Measurements from ENCODE around the gene KRTAP4-2. TPM values are rescaled to one million over a fixed set of nuclear protein-coding genes. Genes with fewer than 3 reads are reported as not detected.
"Not testable (repeated sequence)": the region's sequence is repeated elsewhere in the genome, so short reads cannot be mapped to it uniquely, and the experiment has no call there.

Gene KRTAP4-2
- total RNA-seq, result not detected
- not detected for total RNA-seq (2013)

- Histone ChIP-seq H3K27ac (ENCODE audit: low read length) (no peak within 1 kb of the TSS), H3K27me3 (ENCODE audit: control insufficient read depth, insufficient read depth, low read length) (no peaks in the 10 kb centered on the region), H3K4me1 (ENCODE audit: control insufficient read depth, insufficient read depth, low read length) (peaks cover 5% of the 10 kb centered on the region), H3K9me3 (ENCODE audit: control insufficient read depth, insufficient read depth, low read length) (no peaks in the 10 kb centered on the region), H3K36me3 (ENCODE audit: control insufficient read depth, insufficient read depth, low read length) (no peaks in the 10 kb centered on the region), H3K4me3 (ENCODE audit: low read length) (no peak within 1 kb of the TSS)
- peaks cover 10 to 15% of the 10 kb centered on the region in 2 donors for H3K27me3 Mint-ChIP-seq (ENCODE audit: low read depth in 2 of 2)
- WGBS (ENCODE audit: insufficient coverage), result 92% methylated on average over 7 of the region's 7 CpGs
- H3K9me3 Mint-ChIP-seq, result no peaks in the 10 kb centered on the region
- ATAC-seq (no peak), DNase-seq (no peak)
- H3K27ac Mint-ChIP-seq, result no peak within 1 kb of the TSS
- no peaks in the 10 kb centered on the region for H3K4me1 Mint-ChIP-seq
- H3K36me3 Mint-ChIP-seq, result no peaks in the 10 kb centered on the region
- intact Hi-C loops (cut with micrococcal nuclease), result no loop called here
- H3K4me3 Mint-ChIP-seq, result no peak within 1 kb of the TSS
- TF ChIP-seq, protein P1, sequence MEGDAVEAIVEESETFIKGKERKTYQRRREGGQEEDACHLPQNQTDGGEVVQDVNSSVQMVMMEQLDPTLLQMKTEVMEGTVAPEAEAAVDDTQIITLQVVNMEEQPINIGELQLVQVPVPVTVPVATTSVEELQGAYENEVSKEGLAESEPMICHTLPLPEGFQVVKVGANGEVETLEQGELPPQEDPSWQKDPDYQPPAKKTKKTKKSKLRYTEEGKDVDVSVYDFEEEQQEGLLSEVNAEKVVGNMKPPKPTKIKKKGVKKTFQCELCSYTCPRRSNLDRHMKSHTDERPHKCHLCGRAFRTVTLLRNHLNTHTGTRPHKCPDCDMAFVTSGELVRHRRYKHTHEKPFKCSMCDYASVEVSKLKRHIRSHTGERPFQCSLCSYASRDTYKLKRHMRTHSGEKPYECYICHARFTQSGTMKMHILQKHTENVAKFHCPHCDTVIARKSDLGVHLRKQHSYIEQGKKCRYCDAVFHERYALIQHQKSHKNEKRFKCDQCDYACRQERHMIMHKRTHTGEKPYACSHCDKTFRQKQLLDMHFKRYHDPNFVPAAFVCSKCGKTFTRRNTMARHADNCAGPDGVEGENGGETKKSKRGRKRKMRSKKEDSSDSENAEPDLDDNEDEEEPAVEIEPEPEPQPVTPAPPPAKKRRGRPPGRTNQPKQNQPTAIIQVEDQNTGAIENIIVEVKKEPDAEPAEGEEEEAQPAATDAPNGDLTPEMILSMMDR (IDR thresholded peaks at IDR 0.05), result no peak
Observed at GRCh38 chr17:41177727-41178271, at the start of gene KRTAP4-2. KRTAP4-2 (minus strand) TSS chr17:41178221; CDS start chr17:41178164, 57 bp downstream.

GRCh38 chr17:41226598-41227095 is 48.6 kb upstream of the KRTAP4-2 start, which contains the start of gene KRTAP9-2:
KRTAP9-2 (plus strand) TSS chr17:41226648; CDS start chr17:41226655, 7 bp downstream.
- not testable (repeated sequence) for H3K36me3 Mint-ChIP-seq, H3K9me3 Mint-ChIP-seq

DNA sequence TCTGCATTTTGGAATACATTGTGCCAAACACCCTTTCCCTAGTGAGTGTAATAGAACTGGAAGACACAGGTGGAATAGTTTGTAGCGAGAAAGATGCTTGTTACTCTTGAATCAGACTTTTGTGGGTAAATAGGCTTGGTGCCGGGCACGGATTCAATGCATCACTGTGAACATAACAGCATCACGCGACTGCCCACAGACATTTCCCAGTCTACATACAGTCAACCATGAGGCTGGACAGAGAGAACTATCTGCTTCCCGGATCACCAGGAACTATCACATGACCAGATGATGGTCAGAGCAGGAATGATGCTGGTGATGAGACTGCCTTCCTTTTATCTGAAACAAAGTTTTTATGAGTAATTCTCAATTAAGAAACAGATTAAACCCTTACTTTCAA is 48.0 kb upstream of the KRTAP4-2 start:
- Mint-ChIP-seq H3K27me3 (ENCODE audit: low read depth in 2 of 2) (peaks cover 12 to 29% of the 10 kb centered on the region in 2 donors), H3K36me3 (no peaks in the 10 kb centered on the region)

More at GRCh38 chr17:41226598-41227095, 48.6 kb upstream of the KRTAP4-2 start, which contains the start of gene KRTAP9-2:
- H3K4me1 ChIP-seq (ENCODE audit: control insufficient read depth, insufficient read depth, low read length); DNase-seq; H3K27ac ChIP-seq (ENCODE audit: low read length); H3K36me3 ChIP-seq (ENCODE audit: control insufficient read depth, insufficient read depth, low read length); ATAC-seq; H3K4me3 ChIP-seq (ENCODE audit: low read length); H3K4me1 Mint-ChIP-seq; intact Hi-C loops (cut with micrococcal nuclease); H3K9me3 ChIP-seq (ENCODE audit: control insufficient read depth, insufficient read depth, low read length); H3K27ac Mint-ChIP-seq; H3K27me3 ChIP-seq (ENCODE audit: control insufficient read depth, insufficient read depth, low read length); H3K4me3 Mint-ChIP-seq: not testable (repeated sequence)
- peaks cover 12 to 23% of the 10 kb centered on the region in 2 donors for H3K27me3 Mint-ChIP-seq (ENCODE audit: low read depth in 2 of 2)
- WGBS (ENCODE audit: insufficient coverage), result 84% methylated on average over 2 of the region's 4 CpGs

DNA sequence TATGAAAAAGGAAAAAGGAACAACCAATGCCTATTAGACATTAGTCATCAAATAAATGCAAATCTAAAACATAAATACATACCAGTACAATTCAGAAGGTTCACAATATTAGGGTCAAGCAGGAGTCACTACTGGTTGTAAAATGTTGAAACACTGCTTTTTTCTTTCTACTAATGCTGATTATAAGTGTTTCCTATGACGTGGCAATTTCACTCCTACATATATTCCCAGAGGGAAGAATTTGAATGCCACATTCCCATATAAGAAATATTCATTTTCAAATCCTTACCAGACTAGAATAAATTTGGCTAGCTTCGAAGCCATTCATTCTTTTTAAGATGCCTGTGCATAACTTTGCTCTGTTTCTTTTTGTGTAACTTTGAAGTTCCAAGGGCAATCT is 45.8 kb upstream of the KRTAP4-2 start:
- Mint-ChIP-seq H3K27me3 (ENCODE audit: low read depth in 2 of 2) (peaks cover 17 to 33% of the 10 kb centered on the region in 2 donors), H3K27ac (no peak overlapping the region), H3K4me3 (no peak overlapping the region), H3K36me3 (no peaks in the 10 kb centered on the region), H3K4me1 (no peaks in the 10 kb centered on the region), H3K9me3 (peaks cover 0 to 2% of the 10 kb centered on the region in 2 donors)
- no peak overlapping the region for H3K4me3 ChIP-seq (ENCODE audit: low read length)
- H3K9me3 ChIP-seq (ENCODE audit: control insufficient read depth, insufficient read depth, low read length), result no peaks in the 10 kb centered on the region
- intact Hi-C loops (cut with micrococcal nuclease), result loop anchor here (2.0 kb wide), 1 partner anchor 19 kb away; no protein-coding TSS in a partner anchor
- TF ChIP-seq, protein P1 (IDR thresholded peaks at IDR 0.05), result no peak
- ATAC-seq (no peak), DNase-seq (no peak)
- 86% methylated on average over 1 of the region's 2 CpGs for WGBS (ENCODE audit: insufficient coverage)
- no peak overlapping the region for H3K27ac ChIP-seq (ENCODE audit: low read length)
- H3K27me3 ChIP-seq (ENCODE audit: control insufficient read depth, insufficient read depth, low read length), result peaks cover 4% of the 10 kb centered on the region
- H3K36me3 ChIP-seq (ENCODE audit: control insufficient read depth, insufficient read depth, low read length), result no peaks in the 10 kb centered on the region
- no peaks in the 10 kb centered on the region for H3K4me1 ChIP-seq (ENCODE audit: control insufficient read depth, insufficient read depth, low read length)

More for the DNA sequence above, 48.0 kb upstream of the KRTAP4-2 start:
- H3K4me3 ChIP-seq (ENCODE audit: low read length), result no peak overlapping the region
- no peak for DNase-seq
- peaks cover 0 to 4% of the 10 kb centered on the region in 2 donors for H3K4me1 Mint-ChIP-seq
- H3K9me3 ChIP-seq (ENCODE audit: control insufficient read depth, insufficient read depth, low read length), result no peaks in the 10 kb centered on the region
- no peaks in the 10 kb centered on the region for H3K4me1 ChIP-seq (ENCODE audit: control insufficient read depth, insufficient read depth, low read length)
- H3K36me3 ChIP-seq (ENCODE audit: control insufficient read depth, insufficient read depth, low read length), result no peaks in the 10 kb centered on the region
- no peak for ATAC-seq
- peaks cover 4% of the 10 kb centered on the region for H3K27me3 ChIP-seq (ENCODE audit: control insufficient read depth, insufficient read depth, low read length)
- intact Hi-C loops (cut with micrococcal nuclease), result no loop called here
- no peak overlapping the region for H3K4me3 Mint-ChIP-seq
- WGBS (ENCODE audit: insufficient coverage), result 95% methylated on average over 6 of the region's 6 CpGs
- TF ChIP-seq, protein P1 (IDR thresholded peaks at IDR 0.05), result no peak
- no peak overlapping the region for H3K27ac Mint-ChIP-seq
- no peak overlapping the region for H3K27ac ChIP-seq (ENCODE audit: low read length)
- no peaks in the 10 kb centered on the region for H3K9me3 Mint-ChIP-seq

Measured in natural killer cell (primary cell).